Keratinocyte (primary cell): ENCODE measurements around the gene FSTL1. TPM values are rescaled to one million over a fixed set of nuclear protein-coding genes. Genes with fewer than 3 reads are reported as not detected.

Source experiments
- DNase-seq: peaks from one replicate; pipeline ENCODE4 v3.0.0-alpha.2; 2011; ENCODE audit warnings: low read depth, missing footprints, low spot score
- FAIRE-seq: peaks from 2 replicates; lab custom pipeline; 2011; peaks lifted over from hg19 to GRCh38; lab: Jason Lieb, UNC
- H2AFZ ChIP-seq: 2 replicates; pipeline ENCODE4 v1.6.0; 2012; ENCODE audit warnings: low read length, control low read depth, inconsistent platforms; ENCODE audit not compliant: control insufficient read depth
- H3K27ac ChIP-seq: 2 replicates; pipeline ENCODE4 v1.5.1; 2011; ENCODE audit warnings: low read length; ENCODE audit not compliant: control insufficient read depth, insufficient read depth
- H3K27me3 ChIP-seq: 3 replicates; pipeline ENCODE4 v1.6.0; 2011; ENCODE audit warnings: low read length; ENCODE audit not compliant: control insufficient read depth, insufficient read depth; ENCODE audit errors: extremely low read depth
- H3K36me3 ChIP-seq, 2 experiments: 2 replicates in 1 of 2; 3 replicates in 1 of 2; pipeline ENCODE4 v1.5.1; 2011; ENCODE audit warnings: low read length in 2 of 2, mild to moderate bottlenecking in 1 of 2; ENCODE audit not compliant: control insufficient read depth in 2 of 2, insufficient read depth in 2 of 2; ENCODE audit errors: extremely low read depth in 1 of 2
- H3K4me1 ChIP-seq: 3 replicates; pipeline ENCODE4 v1.5.1; 2011; ENCODE audit warnings: low read length; ENCODE audit not compliant: control insufficient read depth, insufficient read depth; ENCODE audit errors: extremely low read depth
- H3K4me2 ChIP-seq: 3 replicates; pipeline ENCODE4 v1.6.0; 2011; ENCODE audit warnings: low read depth, low read length; ENCODE audit not compliant: control insufficient read depth, insufficient read depth; ENCODE audit errors: extremely low read depth
- H3K4me3 ChIP-seq, 3 experiments: fragments of 200-600 bp in 1 of 3; sonication (generic) in 1 of 3; 2 replicates in 2 of 3; 3 replicates in 1 of 3; pipeline ENCODE4 v1.5.1; 2011 to 2016; ENCODE audit warnings: low read length in 3 of 3, mild to moderate bottlenecking in 3 of 3, control low read depth in 2 of 3, inconsistent platforms in 1 of 3, low read depth in 1 of 3, mixed read lengths in 1 of 3, mixed run types in 1 of 3, moderate library complexity in 1 of 3; ENCODE audit not compliant: control insufficient read depth in 2 of 3, insufficient read depth in 2 of 3; ENCODE audit errors: extremely low read depth in 1 of 3
- H3K79me2 ChIP-seq: 2 replicates; pipeline ENCODE4 v1.6.0; 2012; ENCODE audit warnings: low read length; ENCODE audit not compliant: control insufficient read depth, insufficient read depth
- H3K9ac ChIP-seq: 3 replicates; pipeline ENCODE4 v1.6.0; 2011; ENCODE audit warnings: low read length; ENCODE audit not compliant: control insufficient read depth, insufficient read depth; ENCODE audit errors: extremely low read depth
- H3K9me1 ChIP-seq: 3 replicates; pipeline ENCODE4 v1.6.0; 2011; ENCODE audit warnings: low read length; ENCODE audit not compliant: control insufficient read depth, insufficient read depth; ENCODE audit errors: extremely low read depth
- H3K9me3 ChIP-seq: 2 replicates; pipeline ENCODE4 v1.5.1; 2012; ENCODE audit warnings: low read depth, low read length; ENCODE audit not compliant: control insufficient read depth
- H4K20me1 ChIP-seq: 3 replicates; pipeline ENCODE4 v1.6.0; 2011; ENCODE audit warnings: low read length; ENCODE audit not compliant: control insufficient read depth, insufficient read depth; ENCODE audit errors: extremely low read depth
- CTCF ChIP-seq, 3 experiments: IDR thresholded peaks in 1 of 3; conservative IDR thresholded peaks in 1 of 3; optimal IDR thresholded peaks in 1 of 3; 2 replicates in 2 of 3; 3 replicates in 1 of 3; pipeline versions ENCODE3 to v1.5.1; 2011; ENCODE audit warnings: low read length in 3 of 3, mild to moderate bottlenecking in 3 of 3, moderate library complexity in 2 of 3, control low read depth in 1 of 3, inconsistent platforms in 1 of 3; ENCODE audit not compliant: insufficient read depth in 2 of 3; ENCODE audit errors: extremely low read depth in 1 of 3
- EZH2 ChIP-seq: IDR thresholded peaks from one replicate; pipeline ENCODE4 v1.6.1; 2012; ENCODE audit warnings: inconsistent platforms, mild to moderate bottlenecking, low read length, moderate library complexity
- dilution Hi-C: fragments of 300-500 bp; cut with MboI; formaldehyde crosslinking; loops from one replicate; pipeline ENCODE4 v1.7.0; 2020; ENCODE audit warnings: low sequenced_read_pairs; ENCODE audit not compliant: extremely low pct_ligation_motif_present
- polyA plus RNA-seq, 5 experiments: library from polyadenylated mRNA; depleted of rRNA in 3 of 5; stranded (reverse) in 3 of 5; stranded (forward) in 1 of 5; unstranded in 1 of 5; fragments of >200 nt; gene quantifications; 1 replicate in 1 of 5; 2 replicates in 3 of 5; 3 replicates in 1 of 5; pipeline versions ENCODE4 v1.2.1 to v1.2.3, GENCODE V29; 2011 to 2012; ENCODE audit warnings: missing spikeins in 2 of 5, low read depth in 1 of 5, low replicate concordance in 1 of 5

The FSTL1 gene
- polyA plus RNA-seq, 1 donor (not counting 4 experiments of a cell fraction or from before 2014, with no cell fraction given) = 59.0 TPM

GRCh38 chr3:120353463-120353862 lies 97.3 kb downstream of the FSTL1 start:
- no peak overlapping the region for H3K27ac ChIP-seq
- no peaks in the 10 kb centered on the region for H3K4me1 ChIP-seq
- H3K27me3 ChIP-seq = no peaks in the 10 kb centered on the region
- H3K9me3 ChIP-seq = no peaks in the 10 kb centered on the region
- H4K20me1 ChIP-seq = no peaks in the 10 kb centered on the region
- no peak for TF ChIP-seq EZH2
- TF ChIP-seq CTCF (optimal IDR thresholded peaks at IDR 0.05 in 1 of 3, IDR thresholded peaks at IDR 0.05 in 1 of 3, conservative IDR thresholded peaks at IDR 0.05 in 1 of 3; ENCODE audit: extremely low read depth in 1 of 3, insufficient read depth in 2 of 3, low read length in 3 of 3) = no peak
- dilution Hi-C loops = no loop called here
- H3K4me2 ChIP-seq = no peak overlapping the region
- FAIRE-seq (no peak), DNase-seq (no peak)
- peaks cover 6% of the 10 kb centered on the region for H3K79me2 ChIP-seq
- H3K9ac ChIP-seq = no peak overlapping the region
- no peaks in the 10 kb centered on the region for H3K9me1 ChIP-seq
- H2AFZ ChIP-seq = no peak overlapping the region
- no peak overlapping the region for H3K4me3 ChIP-seq
- no peaks in the 10 kb centered on the region for H3K36me3 ChIP-seq

GRCh38 chr3:120352017-120352416 lies 98.8 kb downstream of the FSTL1 start:
- DNase-seq (no peak), FAIRE-seq (no peak)
- Histone ChIP-seq H3K4me1 (peaks cover 3% of the 10 kb centered on the region), H3K9me1 (no peaks in the 10 kb centered on the region), H3K36me3 (no peaks in the 10 kb centered on the region), H3K9me3 (no peaks in the 10 kb centered on the region), H3K4me2 (no peak overlapping the region), H3K27me3 (no peaks in the 10 kb centered on the region), H2AFZ (no peak overlapping the region), H4K20me1 (no peaks in the 10 kb centered on the region), H3K27ac (no peak overlapping the region), H3K4me3 (no peak overlapping the region), H3K9ac (no peak overlapping the region), H3K79me2 (peaks cover 19% of the 10 kb centered on the region)
- TF ChIP-seq CTCF (optimal IDR thresholded peaks at IDR 0.05 in 1 of 3, IDR thresholded peaks at IDR 0.05 in 1 of 3, conservative IDR thresholded peaks at IDR 0.05 in 1 of 3; ENCODE audit: extremely low read depth in 1 of 3, insufficient read depth in 2 of 3, low read length in 3 of 3) (no peak), EZH2 (no peak)
- dilution Hi-C loops = no loop called here
